H4 (cell line): ENCODE data around the gene GAS6. TPM values are rescaled to one million over a fixed set of nuclear protein-coding genes. Genes with fewer than 3 reads are reported as not detected.
"Not testable (repeated sequence)": the region's sequence is repeated elsewhere in the genome, so short reads cannot be mapped to it uniquely, and the experiment has no call there.

Experiments used
- DNase-seq: peaks from one replicate; pipeline ENCODE4 v3.0.0-alpha.2; 2015; ENCODE audit warnings: low spot score
- total RNA-seq: library from RNA; depleted of rRNA; stranded (reverse); fragments of >200 nt; shearing (Covaris generic); gene quantifications from 2 replicates; pipeline ENCODE4 v1.2.3, GENCODE V29; 2014

The GAS6 gene
- total RNA-seq, 1 experiment from 2014 or later = 6.4 TPM

DNA sequence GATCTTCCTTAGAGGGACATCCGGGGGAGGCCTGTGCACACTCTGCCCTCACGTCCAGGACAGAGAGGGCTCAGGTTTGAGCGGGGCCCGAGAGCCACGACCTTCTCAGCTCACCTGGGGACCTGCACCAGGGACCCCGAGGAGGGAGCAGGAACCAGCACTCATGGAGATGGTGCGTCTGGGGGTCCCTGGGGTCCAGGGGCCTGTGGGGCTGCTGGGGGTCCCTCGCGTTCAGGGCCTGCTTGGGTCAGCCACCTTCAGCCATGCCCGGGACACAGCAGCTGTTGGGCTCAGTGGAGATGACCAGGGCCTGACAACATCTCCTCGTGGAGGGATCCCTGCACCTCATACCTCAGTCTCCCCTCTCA, 57.8 kb downstream of the GAS6 start:
- DNase-seq = no peak

DNA sequence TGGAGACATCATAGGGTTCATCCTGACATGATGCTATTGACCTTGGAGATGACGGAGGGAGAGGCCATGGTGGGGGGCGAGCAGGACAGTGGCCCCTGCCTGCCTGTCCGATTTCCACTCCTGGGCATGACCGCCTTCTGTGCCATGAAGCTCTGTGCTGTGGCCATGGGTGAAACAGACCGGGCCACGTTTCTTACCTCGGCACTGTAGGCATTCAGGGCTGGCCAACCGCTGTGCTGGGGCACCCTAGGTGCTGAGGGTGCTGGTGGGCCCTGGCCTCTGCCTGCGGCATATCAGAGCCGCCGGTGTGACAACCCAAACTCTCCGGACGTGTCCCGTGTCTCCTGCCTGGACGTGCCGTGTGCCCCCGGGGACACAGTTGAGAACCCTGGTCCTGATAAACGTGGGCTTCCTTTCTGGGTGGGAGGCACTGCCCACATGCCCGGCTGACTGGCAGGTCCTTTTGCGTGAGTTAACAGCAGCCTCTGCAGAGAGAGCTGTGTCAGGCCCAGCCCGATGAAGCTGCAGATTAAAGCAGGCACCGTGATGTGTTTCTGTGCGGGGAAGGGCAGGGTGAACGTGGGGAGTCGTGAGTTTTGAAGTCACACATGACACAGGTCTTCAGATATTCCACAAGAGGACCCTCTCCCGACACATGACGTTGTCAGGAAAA, 58.3 kb downstream of the GAS6 start:
- DNase-seq = no peak

DNA sequence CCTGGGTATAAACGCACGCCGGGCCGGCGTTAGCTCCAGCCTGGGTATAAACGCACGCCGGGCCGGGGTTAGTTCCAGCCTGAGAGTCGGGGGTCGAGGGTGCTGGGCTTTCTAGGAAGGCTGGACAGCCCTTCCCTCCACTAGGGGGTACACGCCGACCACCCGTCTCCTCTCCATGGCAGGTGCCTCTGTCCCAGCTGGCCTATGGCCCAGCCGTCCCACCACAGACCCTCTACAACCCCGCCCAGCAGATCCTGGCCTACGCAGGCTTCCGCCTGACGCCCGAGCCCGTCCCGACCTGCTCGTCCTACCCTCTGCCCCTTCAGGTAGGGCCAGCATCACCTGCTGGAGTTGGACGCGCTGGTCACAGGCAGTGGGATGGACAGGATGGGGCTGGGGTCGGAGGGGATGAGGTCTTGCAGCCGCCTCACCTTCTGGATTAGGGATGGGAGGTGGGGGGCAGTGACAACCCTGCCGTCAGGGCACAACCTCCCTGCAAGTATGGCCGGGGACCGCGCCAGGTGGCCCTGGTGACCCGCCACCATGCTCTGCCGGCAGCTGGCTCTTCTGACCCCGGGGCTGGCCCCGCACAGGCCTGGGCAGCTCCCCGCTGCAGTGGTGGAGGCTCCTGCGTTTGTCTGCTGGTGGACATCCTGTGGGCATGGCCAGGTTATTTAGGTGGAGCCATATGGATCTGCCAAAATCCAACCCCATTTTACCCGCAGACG, 59.0 kb downstream of the GAS6 start:
- no peak for DNase-seq

DNA sequence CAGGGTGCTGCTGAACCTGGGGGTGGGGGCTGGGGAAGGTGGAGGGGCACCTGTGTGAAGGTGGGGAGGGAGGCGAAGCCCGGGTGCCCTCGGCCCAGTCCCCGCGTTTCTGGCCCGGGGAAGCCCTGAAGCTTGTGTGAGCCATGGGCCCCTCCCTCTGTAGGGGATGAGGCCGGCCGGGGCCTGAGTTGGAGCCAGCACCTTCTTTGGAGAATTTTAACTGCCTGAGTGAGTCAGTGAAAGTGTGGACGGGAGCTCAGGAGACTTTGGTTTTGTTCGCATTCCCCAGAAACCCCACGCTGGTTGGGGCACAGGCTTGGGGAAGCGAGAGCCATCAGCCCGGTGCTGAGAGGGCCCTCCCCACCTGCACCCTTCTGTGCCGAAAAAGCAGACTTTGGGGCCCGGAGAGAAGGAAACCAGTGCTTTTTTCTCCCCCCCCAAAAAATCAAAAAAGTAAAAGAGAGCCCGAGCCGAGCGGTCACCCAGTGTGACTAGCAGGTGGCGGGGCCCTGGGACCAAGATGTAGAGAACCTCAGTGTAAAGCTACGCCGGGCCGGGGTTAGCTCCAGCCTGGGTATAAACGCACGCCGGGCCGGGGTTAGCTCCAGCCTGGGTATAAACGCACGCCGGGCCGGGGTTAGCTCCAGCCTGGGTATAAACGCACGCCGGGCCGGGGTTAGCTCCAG, 59.7 kb downstream of the GAS6 start:
- no peak for DNase-seq

DNA sequence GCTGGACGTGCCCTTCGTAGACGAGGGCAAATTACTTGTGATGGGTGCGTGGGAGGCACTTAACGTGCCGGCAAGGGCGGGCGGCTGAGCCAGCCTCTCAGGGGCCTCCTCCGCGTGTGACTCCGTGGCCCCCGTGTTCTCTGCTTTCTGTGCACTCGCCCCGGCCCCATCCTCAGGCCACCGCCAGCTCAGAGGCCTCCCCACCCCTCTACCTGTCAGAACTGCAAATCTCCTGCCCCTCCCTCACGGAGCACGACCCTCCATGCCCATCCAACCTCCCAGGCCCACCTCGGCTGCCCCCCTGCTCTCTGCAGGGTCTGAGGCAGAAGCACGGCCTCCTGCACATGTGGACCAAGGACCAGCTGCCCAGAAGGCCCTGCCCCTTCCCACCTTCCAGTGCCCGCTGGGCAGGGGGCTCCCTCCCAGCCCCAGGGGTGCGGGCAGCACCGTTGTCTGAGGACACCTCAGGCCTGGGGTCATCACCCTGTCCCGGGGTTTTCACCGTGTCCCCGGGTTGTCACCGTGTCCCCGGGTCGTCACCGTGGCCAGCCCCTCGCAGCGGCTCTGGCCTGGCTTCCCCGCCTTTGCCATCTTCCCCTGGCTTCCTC, 60.4 kb downstream of the GAS6 start:
- no peak for DNase-seq

DNA sequence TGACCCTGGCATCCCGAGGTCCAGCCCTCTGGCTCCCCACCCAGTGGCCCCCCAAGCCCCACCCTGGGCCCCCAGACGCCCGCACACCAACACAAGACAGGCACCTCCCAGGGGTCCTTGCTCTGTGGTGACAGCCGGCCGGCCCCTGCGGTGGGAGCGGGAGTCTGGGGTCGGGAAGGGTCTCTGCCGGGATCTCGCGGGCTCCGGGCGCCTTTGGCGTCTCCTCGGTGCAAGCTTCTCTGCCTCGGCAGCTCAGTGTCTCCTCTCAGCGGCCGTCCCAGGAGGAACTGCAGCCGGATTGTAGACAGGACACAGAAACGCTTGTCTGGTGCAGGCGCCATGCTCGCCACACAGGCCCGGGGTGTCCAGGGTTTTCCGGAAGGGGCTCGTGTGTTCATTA, 61.1 kb downstream of the GAS6 start:
- no peak for DNase-seq

DNA sequence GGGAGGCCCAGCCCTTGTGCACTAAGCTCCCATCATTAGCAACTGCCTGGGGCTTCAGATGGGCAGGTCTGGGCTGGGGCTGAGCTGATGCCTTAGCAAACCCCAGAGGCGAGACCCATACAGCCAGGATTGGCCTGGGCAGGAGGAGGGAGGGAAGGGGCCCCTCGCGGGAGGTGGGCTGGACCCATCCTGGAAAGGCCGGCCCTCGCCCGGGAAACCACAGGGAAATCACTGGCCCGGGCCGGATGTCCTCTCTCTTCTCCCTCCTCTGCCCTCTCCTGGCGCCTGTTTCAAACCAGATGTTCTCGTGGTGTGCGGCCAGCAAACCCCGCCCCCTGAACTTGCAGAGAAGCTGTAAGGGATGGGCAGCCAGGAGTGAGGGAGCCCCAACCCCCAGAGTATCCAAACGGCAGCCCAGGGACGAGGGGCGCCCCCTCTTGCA, 61.8 kb downstream of the GAS6 start:
- peak; percentile 72 for DNase-seq

DNA sequence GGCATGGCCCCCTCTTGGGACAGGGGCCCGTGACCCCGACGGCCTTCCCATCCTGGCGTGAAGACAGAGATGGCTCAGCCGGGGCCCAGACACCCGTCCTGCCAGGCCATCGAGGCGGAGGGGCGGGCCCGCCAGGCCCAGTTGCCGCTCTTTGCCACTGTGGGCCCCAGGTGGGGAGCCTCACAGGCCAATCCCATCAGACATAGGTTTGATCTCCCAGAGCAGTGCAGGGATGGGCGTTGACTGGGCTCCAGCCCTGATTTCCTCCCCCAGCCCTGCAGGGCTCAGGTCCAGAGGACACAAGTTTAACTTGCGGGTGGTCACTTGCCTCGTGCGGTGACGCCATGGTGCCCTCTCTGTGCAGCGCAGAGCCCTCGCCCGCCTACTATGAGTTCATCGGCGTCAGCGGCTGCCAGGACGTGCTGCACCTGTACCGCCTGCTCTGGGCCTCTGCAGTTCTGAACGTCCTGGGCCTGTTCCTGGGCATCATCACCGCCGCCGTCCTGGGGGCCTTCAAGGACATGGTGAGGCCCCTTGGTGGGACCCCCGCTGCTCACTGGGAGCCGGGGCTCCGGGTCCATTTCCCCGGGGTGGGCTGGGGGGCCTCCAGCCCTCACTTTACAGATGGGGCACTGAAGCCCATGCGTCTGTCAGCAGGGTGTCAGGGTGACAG, 62.5 kb downstream of the GAS6 start:
- DNase-seq = no peak

DNA sequence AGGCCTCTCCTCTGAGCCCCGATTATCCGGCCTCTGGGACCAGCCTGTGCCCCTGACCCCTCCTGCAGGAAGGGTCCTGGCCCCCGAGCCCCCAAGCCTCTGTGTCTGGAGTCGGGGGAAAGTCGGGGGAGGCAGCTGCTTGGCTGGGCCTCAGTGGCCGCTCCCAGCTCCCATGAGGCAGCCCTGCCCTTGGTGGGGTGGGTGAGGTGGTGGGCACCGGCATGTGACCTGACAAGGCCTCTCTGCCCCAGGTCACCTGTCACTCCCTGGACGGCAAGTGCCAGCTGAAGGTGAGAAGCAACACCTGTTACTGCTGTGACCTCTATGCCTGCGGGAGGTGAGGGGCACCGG, 63.3 kb downstream of the GAS6 start:
- DNase-seq = no peak

DNA sequence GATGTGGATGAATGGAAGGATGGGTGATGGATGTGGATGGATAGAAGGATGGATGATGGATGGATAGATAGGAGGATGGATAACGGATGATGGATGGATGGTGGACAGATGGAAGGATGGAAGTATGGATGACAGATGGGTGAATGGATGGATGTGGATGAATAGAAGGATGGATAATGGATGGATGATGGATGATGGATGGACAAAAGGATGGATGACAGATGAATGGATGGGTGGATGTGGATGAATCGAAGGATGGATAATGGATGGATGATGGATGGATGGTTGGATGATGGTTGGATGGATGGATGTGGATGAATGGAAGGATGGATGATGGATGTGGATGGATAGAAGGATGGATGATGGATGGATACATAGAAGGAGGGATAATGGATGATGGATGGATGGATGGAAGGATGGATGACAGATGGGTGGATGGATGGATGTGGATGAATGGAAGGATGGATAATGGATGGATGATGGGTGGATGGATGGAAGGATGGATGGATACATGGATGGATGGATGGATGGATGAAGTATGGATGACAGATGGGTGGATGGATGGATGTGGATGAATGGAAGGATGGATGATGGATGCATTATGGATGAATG, 65.6 kb downstream of the GAS6 start:
- no peak for DNase-seq

DNA sequence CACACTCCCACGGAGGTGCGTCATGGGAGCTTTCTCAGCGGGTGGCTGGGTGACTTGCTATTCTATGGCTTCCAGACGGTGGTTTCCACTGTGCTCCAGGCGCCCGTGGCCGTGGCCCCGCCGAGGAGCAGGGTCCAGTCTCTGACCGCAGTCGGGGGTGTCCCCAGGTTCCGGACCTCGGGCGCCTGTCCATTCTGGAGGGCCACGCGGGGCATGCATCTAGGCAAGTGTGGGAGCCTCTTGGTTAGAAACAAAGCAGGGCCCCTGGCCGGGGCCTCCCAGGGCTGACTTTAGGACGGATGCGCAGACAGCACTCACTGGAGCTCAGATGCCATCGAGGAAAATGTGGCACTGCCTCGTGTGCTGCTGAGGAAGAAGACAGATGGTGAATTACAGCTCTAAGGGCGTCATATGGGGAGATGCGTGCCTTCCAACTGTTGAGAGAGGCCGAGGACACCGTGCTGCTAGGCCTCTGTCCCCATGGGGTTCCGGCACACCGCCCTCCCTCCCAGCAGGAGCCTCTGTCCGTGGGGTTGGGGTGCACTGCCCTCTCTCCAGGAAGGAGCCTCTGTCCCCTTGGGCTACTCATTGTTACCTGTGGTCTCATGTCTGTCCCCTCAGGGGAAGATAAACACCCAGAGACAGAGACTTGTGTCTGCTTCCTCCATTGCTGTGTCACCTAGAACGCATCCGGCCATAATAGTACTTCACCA, 66.8 kb downstream of the GAS6 start:
- no peak for DNase-seq

DNA sequence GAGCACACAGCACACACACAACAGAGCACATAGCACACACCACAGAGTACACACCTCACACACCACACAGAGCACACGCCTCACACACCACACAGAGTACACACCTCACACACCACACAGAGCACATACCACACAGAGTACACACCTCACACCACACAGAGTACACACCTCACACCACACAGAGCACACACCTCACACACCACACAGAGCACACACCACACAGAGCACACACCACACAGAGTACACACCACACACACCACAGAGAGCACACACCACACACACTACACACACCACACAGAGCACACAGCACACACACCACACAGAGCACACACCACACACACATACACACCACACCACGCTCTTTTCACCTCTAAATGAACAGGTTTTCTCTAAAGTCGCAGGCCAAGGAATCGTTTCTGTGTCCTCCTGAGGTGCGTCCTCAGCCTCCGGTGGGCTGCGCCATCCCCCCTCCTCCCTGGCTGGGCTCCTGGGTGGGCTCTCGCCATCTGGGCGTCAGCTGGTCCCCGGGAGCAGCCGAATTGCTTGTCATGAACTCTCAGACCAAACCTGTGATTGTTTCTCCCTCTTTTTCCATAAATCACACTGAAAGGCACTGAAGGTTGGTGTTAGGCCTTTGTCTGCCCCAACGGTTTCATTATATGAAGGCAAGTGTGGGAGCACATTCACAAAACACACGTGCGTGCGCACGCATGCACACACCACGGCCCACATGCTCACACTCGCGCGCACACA, 67.5 kb downstream of the GAS6 start:
- DNase-seq = no peak

DNA sequence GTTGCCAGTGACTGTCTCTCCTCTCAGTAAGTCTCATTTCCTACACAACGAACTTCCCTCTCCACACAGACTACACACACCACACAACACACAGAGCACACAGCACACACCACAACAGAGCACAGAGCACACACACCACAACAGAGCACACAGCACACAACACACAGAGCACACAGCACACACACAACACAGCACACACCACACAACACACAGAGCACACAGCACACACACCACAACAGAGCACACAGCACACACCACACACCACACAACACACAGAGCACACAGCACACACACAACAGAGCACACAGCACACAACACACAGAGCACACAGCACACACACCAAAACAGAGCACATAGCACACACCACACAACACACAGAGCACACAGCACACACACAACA, 68.5 kb downstream of the GAS6 start:
- not testable (repeated sequence) for DNase-seq

DNA sequence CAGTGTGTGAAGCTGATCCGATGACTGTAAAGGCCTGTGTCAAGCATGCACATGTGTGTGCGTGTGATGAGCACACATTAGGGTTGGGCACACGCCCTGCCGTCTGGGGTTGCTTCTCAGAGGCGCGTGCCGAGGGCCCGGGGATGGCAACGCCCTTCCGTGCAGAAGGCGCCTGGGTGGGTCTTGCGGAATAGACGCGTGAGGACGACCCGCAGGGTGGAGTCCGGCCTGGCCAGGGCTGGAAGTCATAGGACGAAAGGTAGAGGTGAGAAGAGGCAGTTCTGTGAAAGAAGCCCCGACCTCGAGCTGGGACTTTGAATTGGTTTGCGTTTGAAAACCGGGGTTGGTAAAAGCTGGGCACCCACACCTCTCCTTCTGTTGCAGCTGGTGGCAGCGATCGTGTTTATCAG, 69.1 kb downstream of the GAS6 start:
- no peak for DNase-seq

DNA sequence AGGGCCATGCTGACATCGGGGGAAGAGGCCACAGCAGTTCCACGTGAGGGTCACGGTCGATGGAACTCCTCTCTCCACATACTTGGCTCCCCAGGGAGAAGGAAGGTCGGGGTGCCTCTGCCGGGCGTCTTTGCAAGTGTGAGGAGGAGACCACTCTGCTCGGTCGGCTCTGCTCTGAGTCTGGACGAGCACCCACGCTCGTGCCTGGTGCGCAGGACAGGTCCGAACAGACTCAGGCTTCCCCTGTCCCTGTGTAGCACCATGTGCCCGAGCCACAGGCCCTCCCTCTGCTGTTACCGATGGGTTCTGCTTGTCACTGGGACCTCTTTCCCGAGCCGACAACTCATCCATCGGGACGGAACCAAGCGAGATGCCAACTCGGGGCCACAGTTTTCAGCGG, 69.8 kb downstream of the GAS6 start:
- no peak for DNase-seq

DNA sequence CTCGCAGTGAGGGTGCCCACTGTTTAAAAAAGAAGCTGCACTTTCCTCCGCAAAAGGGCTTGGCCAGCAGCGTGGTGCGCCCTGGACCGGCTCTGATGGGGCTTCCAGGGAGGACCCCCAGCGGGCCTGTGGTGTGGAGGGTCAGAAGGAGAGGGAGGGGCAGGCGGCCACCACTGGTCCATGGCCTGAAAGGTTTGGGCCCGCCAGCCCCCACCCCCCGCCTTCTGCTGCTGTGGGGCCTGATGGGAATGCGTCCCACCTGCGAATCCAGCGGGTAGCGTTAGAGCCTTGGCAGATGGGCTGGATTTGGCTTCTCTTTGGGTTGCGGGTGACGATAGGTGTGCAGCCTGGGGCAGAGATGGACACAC, 70.2 kb downstream of the GAS6 start:
- no peak for DNase-seq

DNA sequence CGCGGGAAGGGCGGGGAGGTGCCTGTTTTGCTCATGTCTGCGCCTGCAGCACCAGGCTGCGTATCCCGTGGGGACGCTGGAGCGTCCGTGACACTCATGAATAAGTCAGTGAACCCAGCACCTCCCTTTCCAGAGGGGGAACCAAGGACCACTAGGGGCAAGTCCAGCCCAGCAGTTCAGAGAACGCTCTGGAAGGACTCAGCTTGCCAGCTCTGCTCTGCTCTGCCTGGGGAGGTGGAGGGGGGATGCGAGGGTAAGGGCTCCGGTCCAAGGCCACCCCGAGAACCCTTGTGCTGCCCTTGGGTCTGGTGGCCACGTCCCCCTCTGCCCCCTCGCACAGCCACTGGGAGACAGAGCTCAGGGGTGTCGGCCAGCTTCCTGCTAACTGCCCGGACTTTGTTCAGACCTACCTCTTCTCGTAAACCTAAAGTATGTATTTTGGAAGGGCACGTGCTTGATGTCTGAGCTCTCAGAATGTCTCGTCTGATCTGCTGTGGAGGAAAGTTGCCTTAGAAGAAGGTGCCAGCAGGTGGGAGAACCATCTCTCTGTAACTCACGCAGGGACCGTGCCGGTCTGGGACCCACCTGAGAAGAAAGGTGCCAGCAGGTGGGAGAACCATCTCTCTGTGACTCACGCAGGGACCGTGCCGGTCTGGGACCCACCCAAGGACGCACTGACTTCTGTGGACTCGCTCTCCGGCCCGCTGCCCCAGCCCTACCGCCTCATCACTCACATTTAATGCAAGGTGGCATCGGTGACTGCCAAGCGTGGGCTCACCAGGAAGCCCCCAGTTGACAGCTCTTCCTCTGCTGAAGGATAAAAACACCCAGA, 70.8 kb downstream of the GAS6 start:
- no peak for DNase-seq

DNA sequence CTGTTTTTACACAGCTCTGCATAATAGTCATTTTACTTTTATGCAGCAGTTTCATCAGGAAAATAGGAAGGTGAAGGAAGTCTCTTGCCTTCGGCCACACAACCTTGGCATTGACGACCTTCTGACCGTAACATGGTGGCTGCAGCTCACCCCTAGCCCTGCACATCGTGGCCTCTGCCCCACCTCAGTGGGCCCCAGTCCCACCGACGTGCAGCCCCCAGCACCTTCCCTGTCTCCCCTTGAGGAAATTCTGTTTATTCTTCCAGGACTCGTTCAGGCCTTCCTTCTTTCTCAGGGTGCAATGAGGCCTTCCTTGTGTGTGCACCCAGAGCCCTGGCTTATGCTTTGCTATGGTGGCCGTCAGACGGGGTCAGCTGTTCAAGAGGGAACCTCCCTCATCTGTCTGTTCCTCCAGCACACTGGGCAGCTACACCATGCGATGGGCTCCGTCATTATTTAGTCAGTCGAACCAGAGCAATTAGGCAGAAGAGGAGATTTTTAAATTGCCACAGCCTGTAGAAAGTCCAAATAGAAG, 71.6 kb downstream of the GAS6 start:
- no peak for DNase-seq

DNA sequence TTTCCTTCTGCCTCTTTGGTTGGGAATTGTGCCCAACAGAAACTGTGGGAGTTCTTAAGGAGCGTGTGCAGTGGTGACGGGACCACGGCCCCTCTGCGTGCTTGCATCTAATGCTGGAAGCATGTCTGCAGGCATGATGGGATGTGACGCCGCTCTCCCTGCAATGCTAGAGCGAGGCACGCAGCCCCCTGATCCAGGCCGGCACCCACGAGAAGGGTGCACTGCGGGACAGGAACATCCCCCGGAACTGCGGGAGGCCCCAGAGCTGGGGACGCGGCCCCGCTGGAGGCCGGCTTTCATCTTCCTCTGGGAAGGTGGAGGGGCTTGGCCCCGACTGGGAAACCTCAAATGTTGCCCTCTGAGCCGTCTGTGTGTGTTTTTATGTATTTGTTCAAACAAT, 72.1 kb downstream of the GAS6 start:
- no peak for DNase-seq
